Stimulated activated CD4-positive, alpha-beta T cell treated with anti-CD3 and anti-CD28 coated beads, Interleukin-12 subunit alpha, Interleukin-12 subunit beta, amount 100 ng/mL, for 24 hours (primary cell): Measurements from ENCODE around the gene ZSCAN5A.
"Not testable (repeated sequence)": the region's sequence is repeated elsewhere in the genome, so short reads cannot be mapped to it uniquely, and the experiment has no call there.

Source experiments
- DNase-seq, 2 experiments: peaks; one replicate each; pipeline ENCODE4 v3.0.0-alpha.2; 2020; ENCODE audit warnings: low read depth in 2 of 2

The ZSCAN5A gene

DNA sequence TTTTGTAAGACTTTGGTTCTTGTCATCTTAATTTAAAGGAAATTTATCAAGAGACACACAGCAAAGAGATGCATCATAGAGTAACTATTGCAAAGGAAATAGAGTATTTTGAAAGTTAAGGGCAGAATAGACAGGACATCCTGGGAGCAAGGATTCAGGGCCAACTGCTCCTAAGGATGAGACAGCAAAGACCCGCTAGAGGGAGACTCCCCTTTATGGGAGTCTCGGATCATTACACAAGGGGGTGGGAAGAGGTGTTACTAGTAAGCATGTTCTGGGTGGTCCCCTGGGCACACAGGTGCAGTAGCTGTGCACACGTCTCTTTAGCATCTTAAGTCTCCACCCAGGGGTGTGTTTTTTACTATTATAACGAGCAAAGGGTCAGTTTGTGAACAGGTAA lies 102.9 kb downstream of the ZSCAN5A start:
- DNase-seq = no peak

DNA sequence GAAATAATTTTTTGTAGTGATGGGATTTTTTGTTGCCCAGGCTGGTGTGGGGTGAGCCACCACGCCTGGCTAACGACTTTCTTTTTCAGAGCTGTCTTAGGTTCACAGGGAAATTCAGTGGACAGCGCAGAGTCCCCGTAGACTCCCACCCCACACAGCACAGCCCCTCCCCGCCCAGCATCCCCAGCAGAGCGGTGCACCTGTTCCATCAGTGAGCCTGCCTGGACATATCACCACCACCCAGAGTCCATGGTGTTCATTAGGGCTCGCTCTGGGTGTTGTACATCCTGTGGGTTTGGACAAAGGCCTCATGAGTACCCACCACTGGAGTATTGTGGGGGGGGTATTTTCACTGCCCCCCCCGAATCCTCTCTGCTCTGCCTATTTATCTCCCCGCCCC lies 104.6 kb downstream of the ZSCAN5A start:
- DNase-seq = not testable (repeated sequence)

DNA sequence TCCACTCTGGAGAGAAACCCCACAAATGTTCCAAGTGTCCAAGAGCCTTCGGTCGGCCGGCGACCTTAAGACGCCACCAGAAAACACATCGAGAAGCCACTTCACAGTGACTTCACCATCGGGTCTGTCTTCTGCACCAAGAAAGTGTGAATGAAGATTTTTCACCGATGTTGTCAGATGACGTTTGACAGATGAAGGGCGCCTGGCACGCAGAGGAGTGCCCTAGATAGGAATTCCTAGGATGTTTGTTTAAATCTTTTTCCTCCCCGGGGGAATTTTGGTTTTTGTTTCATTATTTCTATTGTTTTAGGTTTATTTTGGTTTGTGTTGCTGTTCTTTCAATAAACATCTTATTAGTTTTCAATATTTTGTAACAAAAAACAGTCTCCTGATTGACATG lies 105.5 kb downstream of the ZSCAN5A start:
- no peak for DNase-seq

DNA sequence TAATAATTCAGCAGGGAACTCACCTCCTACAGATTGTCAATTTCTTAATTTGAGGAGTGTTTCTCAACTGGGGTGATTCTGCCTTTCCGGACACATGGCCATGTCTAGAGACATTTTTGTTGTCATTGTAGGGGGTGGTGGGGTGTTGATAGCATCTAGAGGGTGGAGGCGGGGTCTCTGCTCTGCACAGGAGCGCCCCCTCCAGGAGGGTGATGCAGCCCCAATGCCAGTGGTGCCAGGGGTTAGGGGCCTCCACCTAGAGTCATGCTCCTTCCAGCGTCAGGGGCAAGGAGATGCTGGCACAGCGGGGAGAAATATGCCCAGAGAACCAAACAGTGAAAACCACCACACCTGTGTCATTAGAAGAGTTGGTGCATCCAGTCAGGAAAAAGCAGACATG lies 107.1 kb downstream of the ZSCAN5A start:
- DNase-seq = not testable (repeated sequence)

DNA sequence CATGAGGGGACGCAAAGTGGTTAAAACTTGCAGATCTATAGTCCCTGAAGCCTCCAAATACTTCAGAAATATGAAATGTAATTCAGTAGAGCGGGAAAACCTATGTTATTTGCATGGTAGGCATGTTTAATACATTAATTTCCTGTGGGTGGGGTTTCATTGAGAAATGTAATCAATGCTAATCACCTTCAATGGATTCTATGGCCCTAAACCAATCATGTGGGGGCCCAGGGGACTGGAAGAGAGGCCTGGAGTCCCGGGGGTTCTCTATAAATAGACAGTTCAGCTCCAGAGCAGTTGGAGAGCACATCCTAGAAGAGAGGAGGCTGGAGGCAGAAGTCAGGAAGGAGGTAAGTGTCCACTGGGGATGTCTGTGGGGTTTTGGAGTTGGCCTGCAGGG lies 112.7 kb downstream of the ZSCAN5A start, which contains the start of gene ZSCAN5C:
TSS of gene ZSCAN5C (plus strand) at position 301 of the 400 bp plus-strand sequence. CDS start 3,641 bp downstream, outside the sequence.
- no peak for DNase-seq

DNA sequence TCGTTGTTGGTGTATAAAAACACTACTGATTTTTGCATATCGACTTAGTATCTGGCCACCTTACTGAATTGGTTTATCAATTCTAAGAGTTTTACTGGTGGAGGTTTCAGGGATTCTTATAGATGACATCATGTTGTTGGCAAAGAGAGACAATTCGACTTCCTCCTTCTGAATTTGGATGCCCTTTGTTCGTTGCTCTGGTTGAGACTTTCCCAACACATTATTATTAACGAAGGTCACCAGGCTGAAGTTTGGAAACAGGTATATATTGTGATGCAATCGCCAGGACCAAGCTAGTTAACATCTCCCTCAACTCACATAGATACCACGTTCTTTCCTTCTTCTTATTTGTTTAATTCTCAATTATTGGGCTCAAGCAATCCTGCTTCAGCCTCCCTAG lies 115.0 kb downstream of the ZSCAN5A start:
- no peak for DNase-seq

DNA sequence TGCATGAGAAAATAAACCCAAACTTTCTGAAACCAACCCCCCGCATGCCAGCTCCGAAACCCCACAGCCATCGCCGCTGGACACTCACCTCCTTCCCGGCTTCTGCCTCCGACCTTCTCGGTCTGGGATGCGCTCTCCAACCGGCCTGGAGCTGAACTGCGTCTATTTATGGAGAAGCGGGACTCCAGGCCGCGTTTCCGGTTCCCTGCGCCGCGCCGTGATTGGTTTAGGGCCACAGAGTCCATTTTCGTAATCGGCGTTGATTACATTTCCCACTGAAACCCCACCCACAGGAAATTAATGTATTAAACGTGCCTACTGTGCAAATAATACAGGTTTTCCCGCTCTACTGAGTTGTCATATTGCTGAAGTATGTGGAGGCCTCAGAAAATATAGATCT lies 117.0 kb downstream of the ZSCAN5A start, which contains the start of gene ZSCAN5B:
TSS of gene ZSCAN5B (minus strand) at position 138 of the 400 bp plus-strand sequence. CDS start 4,731 bp downstream, outside the sequence.
- not testable (repeated sequence) for DNase-seq

DNA sequence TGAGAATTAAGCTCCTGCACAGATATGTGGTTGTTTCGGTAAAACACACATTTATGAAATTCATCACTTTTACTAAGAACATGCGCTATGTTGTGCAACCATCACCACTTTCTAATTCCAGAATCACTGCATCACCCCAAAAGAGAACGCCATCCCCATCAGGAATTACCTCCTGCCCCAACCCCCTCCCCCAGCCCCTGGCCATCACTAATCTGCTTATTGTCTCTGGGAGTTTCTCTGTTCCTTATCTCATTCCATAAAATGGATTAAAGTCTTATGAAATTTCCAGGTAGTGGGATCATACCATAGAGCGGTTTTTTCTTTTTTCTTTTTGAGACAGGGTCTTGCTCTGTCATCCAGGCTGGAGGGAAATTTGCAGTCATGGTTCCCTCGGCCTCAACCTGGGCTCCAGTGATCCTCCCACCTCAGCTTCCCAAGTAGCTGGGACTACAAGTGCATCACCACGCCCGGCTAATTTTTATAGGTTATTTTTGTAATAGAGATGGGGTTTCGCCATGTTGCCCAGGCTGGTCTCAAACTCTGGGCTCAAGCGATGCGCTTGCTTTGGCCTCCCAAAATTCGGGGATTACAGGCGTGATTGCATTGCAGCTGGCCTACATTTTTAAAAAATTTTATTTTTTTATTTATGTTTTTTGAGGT lies 120.5 kb downstream of the ZSCAN5A start:
- no peak for DNase-seq

DNA sequence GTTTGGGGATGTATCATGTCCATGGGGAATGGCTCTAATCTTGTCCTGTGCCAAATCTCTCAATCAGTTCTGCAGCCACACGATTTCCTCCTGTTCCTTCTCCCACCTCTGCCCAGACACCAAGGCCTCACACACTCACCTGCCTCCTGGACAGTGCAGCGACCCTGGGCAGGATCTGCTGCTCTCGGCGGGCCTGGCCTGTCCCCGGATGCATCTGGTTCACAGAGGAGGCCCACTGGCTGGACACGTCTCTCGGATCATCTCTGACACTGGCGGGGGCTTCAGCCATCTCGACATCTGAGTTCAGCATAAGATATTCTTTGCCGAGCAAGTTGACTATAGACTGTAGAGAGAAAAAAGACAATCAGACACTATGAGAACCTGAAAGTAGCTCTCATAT lies 122.9 kb downstream of the ZSCAN5A start:
- no peak for DNase-seq

DNA sequence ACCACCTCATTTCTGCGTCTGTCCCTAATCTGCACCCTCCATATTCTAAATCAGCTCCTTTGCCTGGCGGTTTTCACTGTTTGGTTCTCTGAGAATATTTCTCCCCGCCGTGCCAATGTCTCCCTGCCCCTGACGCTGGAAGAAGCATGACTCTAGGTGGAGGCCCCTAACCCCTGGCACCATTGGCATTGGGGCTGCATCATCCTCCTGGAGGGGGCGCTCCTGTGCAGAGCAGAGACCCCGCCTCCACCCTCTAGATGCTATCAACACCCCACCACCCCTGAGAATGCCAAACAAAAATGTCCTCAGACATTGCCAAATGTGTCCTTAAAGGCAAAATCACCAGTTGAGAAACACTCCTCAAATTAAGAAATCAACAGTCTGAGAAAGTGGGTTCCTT lies 123.5 kb downstream of the ZSCAN5A start:
- no peak for DNase-seq

DNA sequence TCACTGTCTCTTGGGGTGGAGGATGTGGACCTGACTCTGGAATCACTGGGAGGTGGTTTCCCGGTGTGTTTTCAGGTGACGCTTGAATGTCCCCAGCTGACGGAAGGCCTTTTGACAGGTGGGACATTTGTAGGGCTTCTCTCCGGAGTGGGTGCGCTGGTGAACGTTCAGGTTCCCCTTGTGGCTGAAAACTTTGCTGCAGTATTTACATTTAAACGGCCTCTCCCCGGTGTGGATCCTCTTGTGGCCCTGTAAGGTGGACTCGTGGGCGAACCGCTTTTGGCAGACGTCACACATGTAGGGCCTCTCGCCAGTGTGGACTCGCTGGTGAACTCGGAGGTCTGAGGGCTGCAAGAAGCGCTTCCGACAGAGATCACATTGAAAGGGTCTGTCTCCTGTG lies 124.9 kb downstream of the ZSCAN5A start:
- DNase-seq = no peak

DNA sequence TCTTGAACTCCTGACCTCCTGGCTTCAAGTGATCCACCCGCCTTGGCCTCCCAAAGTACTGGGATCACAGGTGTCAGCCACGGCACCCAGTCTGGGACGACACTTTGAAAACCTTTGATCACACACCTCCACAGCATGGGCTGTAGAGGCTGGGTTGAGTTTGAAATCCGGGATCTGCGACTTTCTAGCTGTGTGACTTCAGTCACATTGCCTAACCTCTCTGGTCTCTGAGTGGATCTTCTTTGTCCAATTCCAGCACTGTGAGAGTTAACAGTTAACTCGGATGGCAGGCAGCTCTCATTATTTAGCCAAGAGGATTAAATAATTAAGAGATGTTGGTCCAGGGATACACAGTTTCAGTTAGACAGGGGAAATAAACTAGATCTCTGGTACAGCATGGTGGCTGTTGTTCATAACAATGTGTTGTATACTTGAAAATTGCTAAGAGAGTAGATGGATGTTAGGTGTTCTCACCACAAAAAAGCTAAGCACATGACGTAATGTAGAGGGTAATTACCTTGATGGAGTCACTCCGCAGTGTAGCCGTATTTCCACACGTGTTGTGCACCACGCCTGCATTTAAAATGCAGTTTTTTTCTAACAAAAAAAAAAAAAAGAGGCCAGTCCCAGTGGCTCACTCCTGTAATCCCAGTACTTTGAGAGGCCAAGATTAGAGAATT lies 136.9 kb downstream of the ZSCAN5A start:
- DNase-seq = no peak

DNA sequence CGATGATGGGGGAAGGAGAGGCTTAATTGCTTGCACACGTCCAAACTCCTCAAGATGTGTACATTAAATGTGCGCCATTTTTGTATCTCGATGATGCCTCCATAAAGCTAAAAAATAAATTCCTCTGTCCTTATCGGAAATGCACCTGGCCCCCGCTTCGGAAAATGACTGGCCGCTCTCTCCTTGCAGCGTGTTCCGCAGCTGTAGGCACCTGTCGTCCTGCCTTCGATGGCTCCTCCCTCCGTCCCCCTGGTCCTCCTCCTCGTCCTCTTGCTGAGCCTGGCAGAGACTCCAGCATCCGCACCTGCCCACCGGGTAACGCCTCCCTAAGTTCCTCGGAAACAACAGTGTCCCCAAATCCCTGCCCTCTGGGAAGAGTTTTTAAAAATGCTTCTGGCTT lies 137.8 kb downstream of the ZSCAN5A start:
- no peak for DNase-seq

DNA sequence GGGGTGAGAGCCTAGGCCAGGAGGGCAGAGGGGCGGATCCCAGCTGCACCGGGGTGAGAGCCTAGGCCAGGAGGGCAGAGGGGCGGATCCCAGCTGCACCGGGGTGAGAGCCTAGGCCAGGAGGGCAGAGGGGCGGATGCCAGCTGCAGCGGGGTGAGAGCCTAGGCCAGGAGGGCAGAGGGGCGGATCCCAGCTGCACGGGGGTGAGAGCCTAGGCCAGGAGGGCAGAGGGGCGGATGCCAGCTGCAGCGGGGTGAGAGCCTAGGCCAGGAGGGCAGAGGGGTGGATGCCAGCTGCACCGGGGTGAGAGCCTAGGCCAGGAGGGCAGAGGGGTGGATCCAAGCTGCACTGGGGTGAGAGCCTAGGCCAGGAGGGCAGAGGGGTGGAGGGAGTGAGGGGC lies 138.3 kb downstream of the ZSCAN5A start:
- not testable (repeated sequence) for DNase-seq

DNA sequence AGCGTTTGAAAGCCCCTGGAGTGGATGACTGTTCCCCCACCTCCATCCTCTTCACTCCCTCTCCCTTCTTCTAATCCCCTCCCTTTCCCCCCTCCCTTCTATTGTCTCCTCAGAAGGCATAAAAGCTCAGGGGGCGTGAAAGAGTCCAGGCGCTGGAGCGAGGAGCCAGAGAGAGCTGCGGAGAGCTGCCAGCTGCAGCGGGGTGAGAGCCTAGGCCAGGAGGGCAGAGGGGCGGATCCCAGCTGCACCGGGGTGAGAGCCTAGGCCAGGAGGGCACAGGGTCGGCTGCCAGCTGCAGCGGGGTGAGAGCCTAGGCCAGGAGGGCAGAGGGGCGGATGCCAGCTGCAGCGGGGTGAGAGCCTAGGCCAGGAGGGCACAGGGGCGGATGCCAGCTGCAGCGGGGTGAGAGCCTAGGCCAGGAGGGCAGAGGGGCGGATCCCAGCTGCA lies 138.8 kb downstream of the ZSCAN5A start, which contains the start of gene GALP:
TSS of gene GALP (plus strand) at position 148 of the 447 bp plus-strand sequence. CDS start 1,101 bp downstream, outside the sequence.
- DNase-seq = not testable (repeated sequence)

DNA sequence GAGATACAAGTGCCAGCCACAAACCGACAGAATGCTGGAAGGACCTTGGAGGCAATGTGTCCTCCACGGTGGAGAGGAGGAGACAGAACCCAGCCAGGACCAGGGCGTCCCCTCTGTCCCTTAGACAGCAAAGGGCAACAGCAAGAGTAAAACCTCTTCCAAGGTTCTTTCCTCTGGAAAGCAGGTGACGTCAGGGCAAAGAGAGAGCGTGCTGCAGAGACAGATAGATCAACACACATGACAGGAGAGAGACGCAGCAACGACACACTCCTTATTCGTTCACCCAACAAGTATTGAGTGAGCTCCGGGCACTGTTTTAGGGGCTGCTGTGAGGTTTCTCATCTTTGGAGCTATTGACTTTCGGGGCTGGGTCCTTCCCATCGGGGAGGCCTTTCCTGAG lies 140.1 kb downstream of the ZSCAN5A start:
- DNase-seq = no peak

DNA sequence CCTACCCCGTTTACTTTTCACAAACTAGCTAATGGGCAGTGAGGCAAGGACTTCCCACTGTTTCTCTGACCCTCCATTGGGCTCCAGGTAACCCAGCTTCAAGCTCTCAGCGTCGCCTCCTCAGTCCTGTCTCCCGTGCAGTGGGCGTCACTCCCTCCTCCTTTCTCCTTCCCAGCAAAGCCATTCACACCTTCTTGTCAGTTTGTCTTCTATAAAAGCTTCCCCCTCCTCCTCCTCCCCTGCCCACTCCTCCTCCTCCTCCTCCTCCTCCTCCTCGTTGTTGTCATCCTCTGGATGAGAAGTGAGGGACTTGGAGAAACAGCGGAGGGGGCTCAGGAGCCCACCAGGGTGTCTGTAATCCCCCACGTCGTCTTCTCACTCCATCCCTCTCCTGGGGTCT lies 140.6 kb downstream of the ZSCAN5A start:
- no peak for DNase-seq
